Measurements from ENCODE around the gene SLC11A2. TPM values are rescaled to one million over a fixed set of nuclear protein-coding genes. Genes with fewer than 3 reads are reported as not detected.

SLC11A2 gene
- total and polyA plus RNA-seq, 7 donors, result 15.7 to 55.3 (median 26.1) TPM

DNA sequence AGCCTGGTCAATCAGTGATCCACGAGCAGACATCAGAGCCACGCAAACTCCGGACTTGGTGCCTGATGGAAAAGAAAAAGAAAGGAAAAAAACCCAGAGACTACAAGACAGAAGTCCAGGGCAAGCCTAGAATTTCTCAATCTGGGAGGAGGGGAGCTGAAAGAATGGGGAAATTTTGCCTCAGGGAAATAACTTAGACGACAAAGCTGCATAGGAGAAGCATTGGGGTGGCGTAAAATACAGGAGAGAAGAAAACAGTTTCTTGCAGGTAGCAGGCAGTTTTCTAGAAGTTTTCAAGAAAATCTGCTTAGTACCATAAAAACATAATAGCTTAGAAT, 2.6 kb upstream of the SLC11A2 start:
- ATAC-seq, result no peak
- intact Hi-C loops (cut with DNase I), result no loop called here
- Histone ChIP-seq H3K27ac (no peak overlapping the region), H3K27me3 (ENCODE audit: insufficient read depth in 3 of 3, low read length in 2 of 3) (no peaks in the 10 kb centered on the region), H3K36me3 (ENCODE audit: insufficient read depth in 1 of 2, low read depth in 1 of 2) (no peaks in the 10 kb centered on the region), H3K4me1 (peaks cover 9% of the 10 kb centered on the region), H3K9me3 (no peaks in the 10 kb centered on the region), H3K4me3 (no peak overlapping the region)
- 58 to 67% (median 60%) methylated on average over 5 of the region's 5 CpGs for WGBS, 3 donors
- no peak for DNase-seq
- TF ChIP-seq, protein P1, sequence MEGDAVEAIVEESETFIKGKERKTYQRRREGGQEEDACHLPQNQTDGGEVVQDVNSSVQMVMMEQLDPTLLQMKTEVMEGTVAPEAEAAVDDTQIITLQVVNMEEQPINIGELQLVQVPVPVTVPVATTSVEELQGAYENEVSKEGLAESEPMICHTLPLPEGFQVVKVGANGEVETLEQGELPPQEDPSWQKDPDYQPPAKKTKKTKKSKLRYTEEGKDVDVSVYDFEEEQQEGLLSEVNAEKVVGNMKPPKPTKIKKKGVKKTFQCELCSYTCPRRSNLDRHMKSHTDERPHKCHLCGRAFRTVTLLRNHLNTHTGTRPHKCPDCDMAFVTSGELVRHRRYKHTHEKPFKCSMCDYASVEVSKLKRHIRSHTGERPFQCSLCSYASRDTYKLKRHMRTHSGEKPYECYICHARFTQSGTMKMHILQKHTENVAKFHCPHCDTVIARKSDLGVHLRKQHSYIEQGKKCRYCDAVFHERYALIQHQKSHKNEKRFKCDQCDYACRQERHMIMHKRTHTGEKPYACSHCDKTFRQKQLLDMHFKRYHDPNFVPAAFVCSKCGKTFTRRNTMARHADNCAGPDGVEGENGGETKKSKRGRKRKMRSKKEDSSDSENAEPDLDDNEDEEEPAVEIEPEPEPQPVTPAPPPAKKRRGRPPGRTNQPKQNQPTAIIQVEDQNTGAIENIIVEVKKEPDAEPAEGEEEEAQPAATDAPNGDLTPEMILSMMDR (IDR thresholded peaks at IDR 0.05), result no peak

DNA sequence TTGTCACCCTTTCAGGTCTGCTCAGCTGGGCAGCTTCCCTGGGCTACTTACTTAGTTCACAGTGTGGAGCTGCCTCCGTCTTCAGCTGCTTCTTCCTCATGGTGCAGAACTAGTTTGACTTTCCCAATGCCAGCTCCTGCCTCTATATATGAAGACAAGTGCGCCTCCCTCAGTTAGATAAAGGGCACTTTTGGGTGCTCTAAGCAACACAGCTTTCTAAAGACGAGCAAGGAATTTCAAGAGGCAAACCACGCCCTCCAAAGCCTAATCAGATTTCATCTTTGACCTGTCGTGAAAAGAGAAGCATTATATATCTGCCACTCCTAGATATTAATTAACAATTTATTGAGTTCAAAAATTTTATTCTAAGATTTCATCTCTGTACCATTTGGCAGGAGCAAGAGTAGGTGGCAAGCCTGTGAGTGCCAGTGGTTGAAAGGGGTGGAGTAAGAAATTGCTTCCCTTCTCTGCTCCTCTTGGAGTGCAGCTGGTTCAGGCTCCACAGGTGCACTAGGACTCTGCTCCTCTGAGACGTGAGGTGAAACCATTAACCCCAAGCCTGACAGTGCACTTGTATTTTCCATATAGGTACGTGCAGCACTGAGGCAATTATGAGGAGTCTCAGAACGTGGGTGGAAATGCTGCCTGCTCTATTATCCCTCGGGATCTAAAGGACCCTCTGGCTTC, 2.1 kb upstream of the SLC11A2 start:
- DNase-seq (no peak), ATAC-seq (no peak)
- TF ChIP-seq, protein P1 (IDR thresholded peaks at IDR 0.05), result no peak
- Histone ChIP-seq H3K27me3 (ENCODE audit: insufficient read depth in 3 of 3, low read length in 2 of 3) (no peaks in the 10 kb centered on the region), H3K36me3 (ENCODE audit: insufficient read depth in 1 of 2, low read depth in 1 of 2) (no peaks in the 10 kb centered on the region), H3K4me3 (no peak overlapping the region), H3K9me3 (no peaks in the 10 kb centered on the region), H3K4me1 (peaks cover 14% of the 10 kb centered on the region), H3K27ac (no peak overlapping the region)
- 19 to 41% (median 22%) methylated on average over 9 of the region's 9 CpGs for WGBS, 3 donors
- intact Hi-C loops (cut with DNase I), result no loop called here

DNA sequence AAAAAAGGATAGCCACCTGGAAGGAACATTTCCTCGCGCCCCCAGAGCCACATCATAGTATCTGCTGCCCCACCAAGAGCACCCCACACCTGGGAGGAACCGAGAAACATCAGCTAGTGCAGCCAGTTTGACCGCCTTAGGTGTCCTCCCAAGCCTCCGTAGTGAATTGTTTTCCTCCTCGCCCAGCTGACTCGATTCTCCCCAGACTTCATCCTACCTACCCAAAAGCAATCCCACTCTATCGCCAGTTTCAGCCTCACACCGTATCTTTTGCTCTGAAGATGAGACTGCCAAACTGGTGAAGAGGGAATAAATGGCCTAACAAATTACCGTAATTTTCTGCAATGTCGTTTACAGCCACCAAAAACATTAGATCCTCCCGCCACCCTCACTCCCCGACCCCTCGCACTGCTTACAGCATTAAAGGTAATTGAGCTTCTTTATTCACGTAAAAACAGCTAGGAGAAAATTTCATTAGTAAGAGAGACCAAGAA, 1.2 kb upstream of the SLC11A2 start:
- WGBS, 3 donors, result 89 to 91% (median 90%) methylated on average over 14 to 15 of the region's 15 CpGs
- Histone ChIP-seq H3K9me3 (no peaks in the 10 kb centered on the region), H3K4me3 (no peak overlapping the region), H3K4me1 (peaks cover 14% of the 10 kb centered on the region), H3K27ac (no peak overlapping the region), H3K36me3 (ENCODE audit: insufficient read depth in 1 of 2, low read depth in 1 of 2) (no peaks in the 10 kb centered on the region), H3K27me3 (ENCODE audit: insufficient read depth in 3 of 3, low read length in 2 of 3) (no peaks in the 10 kb centered on the region)
- DNase-seq (no peak), ATAC-seq (no peak)
- TF ChIP-seq, protein P1 (IDR thresholded peaks at IDR 0.05), result no peak
- intact Hi-C loops (cut with DNase I), result no loop called here

DNA sequence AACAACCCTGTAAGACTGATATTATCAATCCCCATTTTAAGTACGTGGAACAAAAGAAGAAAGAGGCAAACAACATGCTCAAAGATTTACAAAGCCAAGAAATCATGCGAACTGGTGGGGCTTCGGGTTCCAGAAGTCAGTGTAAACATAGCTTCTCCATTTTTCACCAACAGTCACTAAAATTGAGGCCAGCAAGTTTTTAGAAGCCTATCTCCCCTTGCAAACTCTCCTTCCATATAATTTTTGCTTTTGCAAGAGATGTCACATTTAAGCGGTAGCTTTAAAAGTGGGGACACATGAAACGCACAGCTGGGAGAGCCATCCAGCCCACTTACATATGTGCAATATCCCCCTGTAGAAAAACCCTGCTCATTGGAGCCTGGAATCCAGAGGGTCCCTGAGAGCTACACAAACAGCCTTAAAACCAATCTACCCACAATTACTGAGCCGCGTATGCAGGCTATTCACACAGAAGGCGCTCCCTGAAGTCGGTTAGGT, 797 bp downstream of the SLC11A2 start:
- intact Hi-C loops (cut with DNase I), result no loop called here
- H3K4me3 ChIP-seq, result peak overlapping the region; percentile 72
- H3K4me1 ChIP-seq, result peaks cover 28% of the 10 kb centered on the region
- TF ChIP-seq, protein P1 (IDR thresholded peaks at IDR 0.05), result no peak
- no peak for ATAC-seq
- 10 to 12% (median 10%) methylated on average over 9 of the region's 9 CpGs for WGBS, 3 donors
- no peak for DNase-seq
- no peaks in the 10 kb centered on the region for H3K27me3 ChIP-seq (ENCODE audit: insufficient read depth in 3 of 3, low read length in 2 of 3)
- H3K27ac ChIP-seq, result peak overlapping the region; percentile 90
- H3K36me3 ChIP-seq (ENCODE audit: insufficient read depth in 1 of 2, low read depth in 1 of 2), result no peaks in the 10 kb centered on the region
- no peaks in the 10 kb centered on the region for H3K9me3 ChIP-seq
